ENCODE results near the gene DEAF1.
A peak's percentile ranks its signal among the peaks of the same experiment; 100 is the strongest.

DNA sequence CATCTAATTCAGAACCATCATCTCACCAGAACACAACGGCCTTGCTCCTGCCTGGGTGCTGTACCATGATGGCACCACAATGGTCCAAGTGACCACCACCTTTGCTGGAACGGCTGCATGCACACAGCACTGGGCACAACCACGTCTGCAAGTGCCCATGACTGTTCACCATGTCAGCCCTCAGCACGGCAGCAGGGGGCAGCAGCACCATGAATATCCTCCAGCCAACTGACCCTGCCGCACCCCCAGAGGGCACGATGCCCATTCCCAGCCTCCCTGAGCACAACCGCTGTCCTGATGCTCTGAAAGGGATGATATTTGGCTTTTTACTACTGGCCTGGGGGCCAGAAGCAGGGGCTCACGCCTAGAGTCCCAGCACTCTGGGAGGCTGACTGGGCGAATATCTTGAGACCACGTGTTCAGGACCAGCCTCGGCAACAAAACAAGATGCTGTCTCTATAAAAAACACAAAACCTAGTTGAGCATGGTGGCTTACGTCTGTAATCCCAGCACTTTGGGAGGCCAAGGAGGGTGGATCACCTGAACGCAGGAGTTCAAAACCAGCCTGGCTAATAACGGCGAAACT is 32.2 kb downstream of the DEAF1 start:
- TF ChIP-seq, protein P1, sequence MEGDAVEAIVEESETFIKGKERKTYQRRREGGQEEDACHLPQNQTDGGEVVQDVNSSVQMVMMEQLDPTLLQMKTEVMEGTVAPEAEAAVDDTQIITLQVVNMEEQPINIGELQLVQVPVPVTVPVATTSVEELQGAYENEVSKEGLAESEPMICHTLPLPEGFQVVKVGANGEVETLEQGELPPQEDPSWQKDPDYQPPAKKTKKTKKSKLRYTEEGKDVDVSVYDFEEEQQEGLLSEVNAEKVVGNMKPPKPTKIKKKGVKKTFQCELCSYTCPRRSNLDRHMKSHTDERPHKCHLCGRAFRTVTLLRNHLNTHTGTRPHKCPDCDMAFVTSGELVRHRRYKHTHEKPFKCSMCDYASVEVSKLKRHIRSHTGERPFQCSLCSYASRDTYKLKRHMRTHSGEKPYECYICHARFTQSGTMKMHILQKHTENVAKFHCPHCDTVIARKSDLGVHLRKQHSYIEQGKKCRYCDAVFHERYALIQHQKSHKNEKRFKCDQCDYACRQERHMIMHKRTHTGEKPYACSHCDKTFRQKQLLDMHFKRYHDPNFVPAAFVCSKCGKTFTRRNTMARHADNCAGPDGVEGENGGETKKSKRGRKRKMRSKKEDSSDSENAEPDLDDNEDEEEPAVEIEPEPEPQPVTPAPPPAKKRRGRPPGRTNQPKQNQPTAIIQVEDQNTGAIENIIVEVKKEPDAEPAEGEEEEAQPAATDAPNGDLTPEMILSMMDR (IDR thresholded peaks at IDR 0.05 in 4 of 5, conservative IDR thresholded peaks at IDR 0.05 in 1 of 5): peak; percentile 26 to 81 (median 63)
- no peak for TF ChIP-seq POLR2A (IDR thresholded peaks at IDR 0.05)

Measured in gastrocnemius medialis (tissue), 4 donors.